ENCODE results near the gene CCN2. TPM values are rescaled to one million over a fixed set of nuclear protein-coding genes. Genes with fewer than 3 reads are reported as not detected.

Gene CCN2
- total RNA-seq, 1 experiment from 2014 or later, result 67.8 TPM

GRCh38 chr6:131967948-131968347 is 16.8 kb upstream of the CCN2 start (continued):
- TF ChIP-seq ATF2 (CRISPR knock-in tag; IDR thresholded peaks at IDR 0.05; ENCODE audit: borderline replicate concordance, low read depth) (no peak), ZNF671 (CRISPR knock-in tag; IDR thresholded peaks at IDR 0.05) (no peak), USF2 (CRISPR knock-in tag; IDR thresholded peaks at IDR 0.05) (no peak)

GRCh38 chr6:131966443-131966842 is 15.3 kb upstream of the CCN2 start:
- no peaks in the 10 kb centered on the region for H3K9me3 Mint-ChIP-seq
- POLR2A ChIA-PET, result no interaction called here
- no peak for ATAC-seq
- no peaks in the 10 kb centered on the region for H3K36me3 Mint-ChIP-seq
- TF ChIP-seq RORB (CRISPR knock-in tag; IDR thresholded peaks at IDR 0.05) (no peak), NR1H2 (CRISPR knock-in tag; IDR thresholded peaks at IDR 0.05) (no peak), ZNF121 (CRISPR knock-in tag; IDR thresholded peaks at IDR 0.05) (no peak), E2F4 (CRISPR knock-in tag; IDR thresholded peaks at IDR 0.05; ENCODE audit: borderline replicate concordance, low read depth) (no peak), TP53 (CRISPR knock-in tag; IDR thresholded peaks at IDR 0.05) (no peak), CBFB (CRISPR knock-in tag; IDR thresholded peaks at IDR 0.05; ENCODE audit: low read depth) (no peak), ZNF396 (CRISPR knock-in tag; IDR thresholded peaks at IDR 0.05; ENCODE audit: borderline replicate concordance) (no peak), NFE2L1 (CRISPR knock-in tag; IDR thresholded peaks at IDR 0.05) (no peak), IRF2 (CRISPR knock-in tag; IDR thresholded peaks at IDR 0.05; ENCODE audit: borderline replicate concordance, low read depth) (no peak), ZNF532 (CRISPR knock-in tag; IDR thresholded peaks at IDR 0.05; ENCODE audit: borderline replicate concordance) (no peak), ATF6 (CRISPR knock-in tag; IDR thresholded peaks at IDR 0.05) (no peak), NR3C1 (CRISPR knock-in tag; conservative IDR thresholded peaks at IDR 0.05; ENCODE audit: low read depth) (no peak), ZNF232 (CRISPR knock-in tag; IDR thresholded peaks at IDR 0.05) (no peak)
- CTCF ChIA-PET, result interaction anchor here (0.9 kb wide), 1 partner anchor 10 kb away, joined by 3 read pairs; no protein-coding TSS in a partner anchor
- peaks cover 11% of the 10 kb centered on the region for H3K4me1 Mint-ChIP-seq
- no peak for DNase-seq (ENCODE audit: low spot score)
- no peak overlapping the region for H3K4me3 Mint-ChIP-seq
- no peaks in the 10 kb centered on the region for H3K27me3 Mint-ChIP-seq (ENCODE audit: low read depth)
- no peak overlapping the region for H3K27ac Mint-ChIP-seq
